ENCODE data around the gene MMP15. TPM values are rescaled to one million over a fixed set of nuclear protein-coding genes. Genes with fewer than 3 reads are reported as not detected.

Gene MMP15
- total RNA-seq, 4 donors from 2014 or later = 5.7 to 10.0 (median 8.2) TPM

- Histone ChIP-seq H3K9me3 (no peaks in the 10 kb centered on the region), H3K36me3 (no peaks in the 10 kb centered on the region), H3K4me1 (no peaks in the 10 kb centered on the region), H3K27ac (no peak overlapping the region), H3K27me3 (peaks cover 3% of the 10 kb centered on the region), H3K4me3 (no peak overlapping the region)
- no peak for DNase-seq (ENCODE audit: low spot score in 2 of 2)
- no peak for TF ChIP-seq POLR2A (IDR thresholded peaks at IDR 0.05)
- no peak for TF ChIP-seq CTCF (IDR thresholded peaks at IDR 0.05)
- TF ChIP-seq EP300 (IDR thresholded peaks at IDR 0.05) = no peak
- no peak for TF ChIP-seq POLR2AphosphoS5 (IDR thresholded peaks at IDR 0.05)
Observed at GRCh38 chr16:58082381-58082780, 56.8 kb downstream of the MMP15 start.

DNA sequence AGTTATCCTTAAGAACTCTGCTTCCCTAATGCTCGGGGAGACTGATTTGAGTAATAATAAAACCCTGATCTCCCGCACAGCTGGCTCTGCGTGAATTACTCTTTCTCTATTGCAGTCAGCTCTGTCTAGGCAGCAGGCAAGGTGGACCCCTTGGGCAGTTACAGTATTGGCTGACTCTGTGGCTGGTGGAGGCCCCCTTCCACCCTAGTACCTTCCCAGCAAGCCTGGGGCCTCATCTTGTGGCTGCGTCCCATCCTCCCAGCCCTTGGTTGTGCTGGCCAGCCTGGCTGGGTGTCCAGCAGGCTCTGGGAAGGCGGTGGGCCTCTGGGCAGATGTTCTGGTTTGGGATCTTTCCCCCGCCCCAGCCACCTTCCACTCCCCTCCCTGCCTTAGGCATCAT, 59.1 kb downstream of the MMP15 start:
- Histone ChIP-seq H3K4me1 (no peaks in the 10 kb centered on the region), H3K4me3 (no peak overlapping the region), H3K9me3 (no peaks in the 10 kb centered on the region), H3K27ac (no peak overlapping the region), H3K36me3 (no peaks in the 10 kb centered on the region), H3K27me3 (peaks cover 3% of the 10 kb centered on the region)
- no peak for DNase-seq (ENCODE audit: low spot score in 2 of 2)
- TF ChIP-seq POLR2A (IDR thresholded peaks at IDR 0.05) (no peak), POLR2AphosphoS5 (IDR thresholded peaks at IDR 0.05) (no peak), CTCF (IDR thresholded peaks at IDR 0.05) (no peak), EP300 (IDR thresholded peaks at IDR 0.05) (no peak)
- 80% methylated on average over 6 of the region's 6 CpGs for WGBS

DNA sequence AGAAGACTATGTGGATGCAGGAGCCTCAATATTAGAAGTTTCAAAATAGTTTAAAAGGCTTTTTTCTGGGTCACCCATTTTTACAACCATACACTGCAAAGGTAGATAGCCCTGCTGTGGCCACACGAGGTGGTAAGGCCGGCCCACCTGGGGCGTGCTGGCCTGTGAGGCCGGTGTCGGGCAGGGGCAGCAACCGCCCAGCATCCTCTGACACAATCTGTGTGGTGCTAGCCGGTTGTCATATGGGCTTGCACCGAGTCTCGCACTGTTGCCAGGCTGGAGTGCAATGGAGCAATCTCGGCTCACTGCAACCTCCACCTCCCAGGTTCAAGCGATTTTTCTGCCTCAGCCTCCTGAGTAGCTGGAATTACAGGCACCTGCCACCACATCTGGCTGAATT, 59.6 kb downstream of the MMP15 start:
- WGBS = 97% methylated on average over 11 of the region's 11 CpGs
- H3K27me3 ChIP-seq = peaks cover 3% of the 10 kb centered on the region

DNA sequence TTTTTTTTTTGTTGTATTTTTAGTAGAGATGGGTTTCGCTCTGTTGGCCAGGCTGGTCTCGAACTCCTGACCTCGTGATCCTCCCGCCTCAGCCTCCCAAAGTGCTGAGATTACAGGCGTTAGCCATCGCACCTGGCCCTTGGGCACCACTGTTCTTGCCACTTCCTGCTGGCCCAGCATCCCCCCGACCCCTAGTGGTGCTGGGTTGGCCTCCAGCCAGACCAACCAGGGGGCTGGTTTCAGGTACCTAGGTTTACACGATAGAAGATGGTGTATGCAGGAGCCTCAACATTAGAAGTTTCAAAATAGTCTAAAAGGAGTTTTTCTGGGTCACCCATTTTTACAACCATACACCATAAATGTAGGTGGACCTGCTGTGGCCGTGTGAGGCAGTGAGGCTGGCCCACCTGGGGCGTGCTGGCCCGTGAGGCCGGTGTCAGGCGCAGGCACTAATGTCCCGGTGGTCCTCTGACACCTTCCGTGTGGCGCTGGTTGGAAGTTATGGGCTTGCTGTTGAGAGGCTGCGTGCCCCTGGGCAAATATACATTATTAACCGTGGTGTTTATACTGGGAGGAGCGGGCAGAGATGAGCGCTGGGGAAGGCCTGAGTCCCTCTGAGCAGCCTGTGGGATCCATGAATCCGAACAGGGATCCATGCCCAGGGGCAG, 60.2 kb downstream of the MMP15 start:
- Histone ChIP-seq H3K36me3 (no peaks in the 10 kb centered on the region), H3K27ac (no peak overlapping the region), H3K4me3 (no peak overlapping the region), H3K4me1 (no peaks in the 10 kb centered on the region), H3K9me3 (no peaks in the 10 kb centered on the region), H3K27me3 (peaks cover 3% of the 10 kb centered on the region)
- 81% methylated on average over 17 of the region's 21 CpGs for WGBS
- no peak for DNase-seq (ENCODE audit: low spot score in 2 of 2)
- TF ChIP-seq EP300 (IDR thresholded peaks at IDR 0.05) (no peak), POLR2AphosphoS5 (IDR thresholded peaks at IDR 0.05) (no peak), POLR2A (IDR thresholded peaks at IDR 0.05) (no peak), CTCF (IDR thresholded peaks at IDR 0.05) (no peak)

More for the DNA sequence above, 59.6 kb downstream of the MMP15 start:
- no peaks in the 10 kb centered on the region for H3K36me3 ChIP-seq
- TF ChIP-seq POLR2AphosphoS5 (IDR thresholded peaks at IDR 0.05) = no peak
- no peak for TF ChIP-seq EP300 (IDR thresholded peaks at IDR 0.05)
- TF ChIP-seq CTCF (IDR thresholded peaks at IDR 0.05) = no peak
- TF ChIP-seq POLR2A (IDR thresholded peaks at IDR 0.05) = no peak
- no peaks in the 10 kb centered on the region for H3K4me1 ChIP-seq
- DNase-seq (ENCODE audit: low spot score in 2 of 2) = no peak
- no peak overlapping the region for H3K4me3 ChIP-seq
- no peak overlapping the region for H3K27ac ChIP-seq
- no peaks in the 10 kb centered on the region for H3K9me3 ChIP-seq

DNA sequence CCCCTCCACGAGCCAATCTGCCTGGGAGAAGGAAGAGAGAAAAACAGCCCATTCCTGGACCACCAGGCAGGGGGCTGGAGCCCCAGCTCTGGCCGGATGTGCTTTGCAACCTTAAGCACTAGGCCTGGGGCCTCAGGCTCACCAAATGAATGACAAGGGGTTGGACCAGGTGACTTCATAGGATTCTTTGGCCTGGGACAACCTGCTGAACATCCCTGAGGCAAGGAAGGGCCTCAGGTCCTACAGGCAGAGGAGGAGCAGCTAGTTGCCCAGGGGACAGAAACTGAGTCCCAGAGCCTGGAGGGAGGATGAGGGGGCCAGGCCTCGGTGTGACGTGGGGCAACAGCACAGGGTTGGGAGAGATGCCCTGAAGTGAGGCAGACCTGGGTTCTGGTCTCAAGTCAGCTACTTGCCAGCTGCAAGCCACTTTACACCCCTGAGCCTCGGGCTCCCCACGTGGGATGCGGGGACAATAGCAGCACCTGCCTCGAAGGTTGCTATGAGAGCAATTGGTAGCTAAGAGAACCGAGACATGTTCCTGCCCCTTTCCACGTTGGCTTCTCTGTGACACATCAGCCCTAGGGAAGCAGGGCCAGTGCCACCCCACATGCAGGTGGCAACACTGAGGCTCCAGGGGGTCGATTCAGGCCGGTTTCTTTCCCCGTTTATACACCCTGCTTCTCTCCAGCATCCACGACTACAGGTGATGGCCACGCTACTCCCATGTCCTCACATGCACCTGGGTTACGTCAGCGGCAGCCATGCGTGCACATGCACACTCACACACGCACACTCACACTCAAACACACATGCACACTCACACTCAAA, 61.0 kb downstream of the MMP15 start:
- DNase-seq (ENCODE audit: low spot score in 2 of 2) = no peak
- Histone ChIP-seq H3K36me3 (no peaks in the 10 kb centered on the region), H3K27me3 (peaks cover 3% of the 10 kb centered on the region), H3K4me1 (no peaks in the 10 kb centered on the region), H3K9me3 (no peaks in the 10 kb centered on the region), H3K27ac (no peak overlapping the region), H3K4me3 (no peak overlapping the region)
- no peak for TF ChIP-seq POLR2AphosphoS5 (IDR thresholded peaks at IDR 0.05)
- TF ChIP-seq CTCF (IDR thresholded peaks at IDR 0.05) = no peak
- TF ChIP-seq EP300 (IDR thresholded peaks at IDR 0.05) = no peak
- TF ChIP-seq POLR2A (IDR thresholded peaks at IDR 0.05) = no peak
- WGBS = 82% methylated on average over 13 of the region's 19 CpGs
